ENCODE results near the gene EPN3. TPM values are rescaled to one million over a fixed set of nuclear protein-coding genes. Genes with fewer than 3 reads are reported as not detected.

Gene EPN3
- total RNA-seq, 2 experiments from 2014 or later: not detected

DNA sequence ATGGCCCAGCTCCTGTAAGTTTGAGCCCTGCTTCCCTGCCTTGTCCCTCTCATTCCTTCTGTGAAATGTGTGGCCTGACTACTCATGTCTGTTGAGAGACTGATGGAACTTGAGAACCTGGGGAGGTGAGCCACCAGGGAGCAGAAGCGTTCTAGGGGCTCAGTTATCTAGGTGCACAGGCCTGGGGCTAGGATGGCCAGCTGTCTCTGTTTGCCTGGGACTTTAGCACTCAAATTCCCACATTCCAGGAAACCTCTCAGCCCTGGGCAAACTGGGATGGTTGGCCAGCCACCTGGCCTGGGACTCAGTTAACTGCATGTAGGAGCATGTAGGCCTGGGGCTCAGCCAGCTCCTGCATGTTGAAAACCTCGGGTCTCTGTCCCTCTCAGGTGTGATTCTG, 9.3 kb upstream of the EPN3 start:
- ATAC-seq: no peak
- ChIA-PET POLR2A (interaction anchor here (0.6 kb wide), 1 partner anchor 14 kb away, joined by 4 read pairs; no protein-coding TSS in a partner anchor), CTCF (no interaction called here)
- H3K9me3 Mint-ChIP-seq (ENCODE audit: low read depth): no peaks in the 10 kb centered on the region
- H3K4me1 Mint-ChIP-seq: no peaks in the 10 kb centered on the region
- intact Hi-C loops (cut with DNase I, micrococcal nuclease): no loop called here
- peaks cover under 1% of the 10 kb centered on the region for H3K27me3 Mint-ChIP-seq
- H3K4me3 Mint-ChIP-seq: no peak overlapping the region
- H3K27ac Mint-ChIP-seq: no peak overlapping the region
- H3K36me3 Mint-ChIP-seq (ENCODE audit: low read depth): no peaks in the 10 kb centered on the region
- no peak for DNase-seq

- Mint-ChIP-seq H3K9me3 (ENCODE audit: low read depth) (no peaks in the 10 kb centered on the region), H3K36me3 (ENCODE audit: low read depth) (no peaks in the 10 kb centered on the region), H3K4me3 (no peak overlapping the region), H3K4me1 (no peaks in the 10 kb centered on the region), H3K27me3 (peaks cover 12% of the 10 kb centered on the region), H3K27ac (no peak overlapping the region)
- intact Hi-C loops (cut with DNase I, micrococcal nuclease): no loop called here
- ATAC-seq (no peak), DNase-seq (no peak)
- CTCF ChIA-PET: interaction anchor here (1.1 kb wide), 1 partner anchor 9 kb away, joined by 4 read pairs; no protein-coding TSS in a partner anchor
- POLR2A ChIA-PET: no interaction called here
Observed at GRCh38 chr17:50524838-50525237, 7.7 kb upstream of the EPN3 start.

GRCh38 chr17:50527155-50527762, 5.3 kb upstream of the EPN3 start:
- DNase-seq (no peak), ATAC-seq (no peak)
- Mint-ChIP-seq H3K9me3 (ENCODE audit: low read depth) (no peaks in the 10 kb centered on the region), H3K4me1 (no peaks in the 10 kb centered on the region), H3K27me3 (peaks cover 31% of the 10 kb centered on the region), H3K36me3 (ENCODE audit: low read depth) (no peaks in the 10 kb centered on the region), H3K4me3 (no peak overlapping the region), H3K27ac (no peak overlapping the region)
- intact Hi-C loops (cut with DNase I, micrococcal nuclease): no loop called here
- CTCF ChIA-PET: interaction anchor here (1.1 kb wide), 1 partner anchor 16 kb away, joined by 3 read pairs; no protein-coding TSS in a partner anchor
- POLR2A ChIA-PET: no interaction called here

DNA sequence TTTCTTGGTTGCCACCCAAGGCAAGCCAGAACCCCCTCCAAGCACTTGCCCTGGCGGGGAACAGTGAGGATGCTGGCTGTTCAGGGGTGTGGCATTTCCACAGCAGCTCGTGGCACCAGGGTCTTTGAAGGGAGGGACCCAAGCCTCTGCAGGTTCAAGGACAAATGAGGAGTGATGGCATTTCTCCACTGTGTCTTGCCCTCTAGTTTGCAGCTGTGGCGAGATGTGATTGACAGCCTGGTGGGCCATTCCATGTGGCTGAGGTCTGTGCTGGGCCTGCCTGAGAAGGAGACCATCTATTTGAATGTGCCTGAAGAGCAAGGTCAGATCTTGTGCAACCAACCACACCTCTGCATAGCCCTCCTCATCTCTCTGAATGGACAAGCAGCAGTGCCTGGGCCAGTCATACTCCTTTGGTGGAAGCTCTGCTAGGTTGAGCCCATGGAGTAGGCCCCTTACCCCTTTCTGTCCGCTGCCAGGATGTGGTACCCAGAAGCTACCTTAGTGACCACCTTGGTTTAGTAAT, 4.5 kb upstream of the EPN3 start:
- Mint-ChIP-seq H3K4me1 (peaks cover under 1% of the 10 kb centered on the region), H3K27ac (no peak overlapping the region), H3K9me3 (ENCODE audit: low read depth) (no peaks in the 10 kb centered on the region), H3K27me3 (peaks cover 35% of the 10 kb centered on the region), H3K36me3 (ENCODE audit: low read depth) (no peaks in the 10 kb centered on the region), H3K4me3 (no peak overlapping the region)
- CTCF ChIA-PET: interaction anchor here (0.6 kb wide), 1 partner anchor 844 kb away, joined by 3 read pairs; no protein-coding TSS in a partner anchor
- DNase-seq (no peak), ATAC-seq (no peak)
- intact Hi-C loops (cut with DNase I, micrococcal nuclease): no loop called here
- POLR2A ChIA-PET: interaction anchor here (0.5 kb wide), 1 partner anchor 137 kb away, joined by 3 read pairs; no protein-coding TSS in a partner anchor

DNA sequence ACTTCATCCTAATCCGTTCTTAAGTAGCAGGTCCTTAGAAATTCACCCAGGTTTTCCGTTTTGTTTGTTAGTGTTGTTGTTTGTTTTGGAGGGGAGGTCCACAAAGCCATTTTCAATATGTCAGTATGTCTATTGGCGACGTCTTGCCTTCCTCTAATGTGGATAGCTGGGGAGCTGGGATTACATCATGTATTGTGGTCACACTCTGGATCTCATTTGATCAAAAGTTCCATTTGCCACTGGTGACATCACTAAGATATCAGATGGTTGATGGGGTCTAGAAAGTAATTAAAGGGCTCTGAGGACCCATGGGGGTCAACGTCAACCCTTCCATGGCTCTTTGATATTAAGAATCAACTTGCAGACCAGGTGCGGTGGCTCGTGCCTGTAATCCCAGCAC, 2.7 kb upstream of the EPN3 start:
- intact Hi-C loops (cut with DNase I, micrococcal nuclease): no loop called here
- peaks cover 50% of the 10 kb centered on the region for H3K27me3 Mint-ChIP-seq

DNA sequence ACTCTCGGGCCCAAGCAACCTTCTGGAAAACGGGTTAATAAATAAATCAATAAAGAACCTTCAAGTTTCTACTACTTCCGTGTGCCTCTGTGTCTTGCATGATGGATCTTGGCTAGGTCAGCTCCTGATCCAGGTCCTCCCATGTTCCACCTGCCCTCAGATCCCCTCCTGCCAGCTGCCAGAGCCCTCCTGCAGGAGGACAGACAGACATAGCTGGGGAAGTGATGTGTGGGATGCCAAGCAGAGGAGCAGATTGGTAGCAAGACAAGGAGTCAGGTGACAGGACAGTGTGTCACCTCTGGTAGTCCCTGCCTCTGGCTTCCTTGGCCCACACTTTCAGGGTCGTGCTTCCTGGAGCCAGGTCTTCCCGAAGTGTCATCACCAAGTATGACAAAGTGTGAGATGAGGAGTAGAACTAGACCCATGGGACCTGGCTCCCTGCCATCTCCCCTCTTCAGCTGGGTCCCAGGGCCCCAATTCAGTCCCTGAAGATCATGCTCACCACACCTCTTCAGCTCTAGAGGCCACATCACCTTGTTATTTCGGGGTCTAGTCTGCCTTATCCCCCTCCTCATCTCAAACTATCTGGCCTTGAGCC, 1.0 kb upstream of the EPN3 start:
- H3K4me3 Mint-ChIP-seq: no peak overlapping the region
- H3K9me3 Mint-ChIP-seq (ENCODE audit: low read depth): no peaks in the 10 kb centered on the region
- ChIA-PET CTCF (interaction anchor here (0.6 to 1.7 kb wide), 3 partner anchors 10 to 39 kb away, joined by 3 to 7 read pairs (median 3); no protein-coding TSS in a partner anchor), POLR2A (no interaction called here)
- DNase-seq (no peak), ATAC-seq (no peak)
- H3K4me1 Mint-ChIP-seq: peaks cover 14% of the 10 kb centered on the region
- intact Hi-C loops (cut with DNase I, micrococcal nuclease): no loop called here
- peaks cover 50% of the 10 kb centered on the region for H3K27me3 Mint-ChIP-seq
- H3K36me3 Mint-ChIP-seq (ENCODE audit: low read depth): no peaks in the 10 kb centered on the region
- H3K27ac Mint-ChIP-seq: no peak overlapping the region

More for the DNA sequence above, 2.7 kb upstream of the EPN3 start:
- no peak overlapping the region for H3K27ac Mint-ChIP-seq
- ChIA-PET CTCF (no interaction called here), POLR2A (no interaction called here)
- H3K4me1 Mint-ChIP-seq: peaks cover 14% of the 10 kb centered on the region
- ATAC-seq: no peak
- DNase-seq: no peak
- no peak overlapping the region for H3K4me3 Mint-ChIP-seq
- no peaks in the 10 kb centered on the region for H3K36me3 Mint-ChIP-seq (ENCODE audit: low read depth)
- H3K9me3 Mint-ChIP-seq (ENCODE audit: low read depth): no peaks in the 10 kb centered on the region

DNA sequence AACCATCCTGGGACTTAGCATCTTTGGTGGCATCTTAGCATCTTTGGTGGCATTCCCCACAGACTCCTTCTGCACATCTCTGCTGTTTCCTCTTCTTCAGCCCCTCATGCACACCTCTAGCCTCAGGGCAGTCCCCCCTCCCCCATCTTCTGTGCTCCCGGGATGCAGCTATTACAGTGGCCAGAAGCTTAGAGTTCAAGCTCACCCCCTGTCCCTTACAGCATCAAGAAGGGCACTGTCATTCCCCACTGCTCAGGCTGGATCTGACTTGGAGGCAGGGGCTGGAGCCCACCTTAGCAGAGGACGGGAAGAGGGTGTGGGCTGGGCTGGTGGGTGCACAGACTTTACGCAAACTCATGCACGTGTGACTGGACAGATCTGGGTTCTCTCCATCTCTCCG, 650 bp downstream of the EPN3 start:
- peaks cover 50% of the 10 kb centered on the region for H3K27me3 Mint-ChIP-seq
- CTCF ChIA-PET: interaction anchor here (0.7 to 1.1 kb wide), 2 partner anchors 9 to 61 kb away, joined by 3 read pairs; no protein-coding TSS in a partner anchor
- H3K27ac Mint-ChIP-seq: no peak overlapping the region

DNA sequence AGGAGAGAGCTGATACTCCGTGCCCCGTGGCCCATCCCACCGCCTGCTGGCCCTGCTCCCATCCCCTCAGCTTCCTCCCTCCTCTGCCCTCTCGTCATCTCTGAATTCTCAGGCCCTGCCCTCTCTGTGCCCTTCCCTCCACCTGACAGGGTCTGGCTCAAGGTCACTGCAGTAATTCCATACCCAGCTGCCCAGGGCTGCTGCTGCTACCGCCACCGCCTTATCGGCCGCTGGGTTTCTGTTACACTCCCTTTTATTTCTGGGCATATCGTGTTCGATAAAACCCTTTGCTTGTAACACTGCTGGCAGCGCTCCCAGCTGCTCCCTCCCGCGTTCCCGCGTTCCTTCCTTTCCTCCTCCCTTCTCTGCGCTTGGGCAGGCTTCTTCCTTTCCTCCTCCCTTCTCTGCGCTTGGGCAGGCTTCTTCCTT, 1.2 kb downstream of the EPN3 start:
- DNase-seq (no peak), ATAC-seq (peak; percentile 18)
- Mint-ChIP-seq H3K4me3 (no peak overlapping the region), H3K36me3 (ENCODE audit: low read depth) (no peaks in the 10 kb centered on the region), H3K4me1 (peaks cover 14% of the 10 kb centered on the region), H3K27me3 (peaks cover 46% of the 10 kb centered on the region), H3K27ac (no peak overlapping the region), H3K9me3 (ENCODE audit: low read depth) (no peaks in the 10 kb centered on the region)
- ChIA-PET CTCF (interaction anchor here (0.7 to 1.1 kb wide), 2 partner anchors 8 to 61 kb away, joined by 3 read pairs; no protein-coding TSS in a partner anchor), POLR2A (no interaction called here)
- intact Hi-C loops (cut with DNase I, micrococcal nuclease): no loop called here

More for the DNA sequence above, 650 bp downstream of the EPN3 start:
- ATAC-seq (no peak), DNase-seq (no peak)
- H3K4me3 Mint-ChIP-seq: no peak overlapping the region
- peaks cover 14% of the 10 kb centered on the region for H3K4me1 Mint-ChIP-seq
- H3K36me3 Mint-ChIP-seq (ENCODE audit: low read depth): no peaks in the 10 kb centered on the region
- intact Hi-C loops (cut with DNase I, micrococcal nuclease): no loop called here
- H3K9me3 Mint-ChIP-seq (ENCODE audit: low read depth): no peaks in the 10 kb centered on the region
- POLR2A ChIA-PET: no interaction called here

GRCh38 chr17:50534222-50534978, 1.9 kb downstream of the EPN3 start:
- Mint-ChIP-seq H3K27me3 (peaks cover 41% of the 10 kb centered on the region), H3K9me3 (ENCODE audit: low read depth) (no peaks in the 10 kb centered on the region), H3K4me3 (no peak overlapping the region), H3K36me3 (ENCODE audit: low read depth) (no peaks in the 10 kb centered on the region), H3K27ac (no peak overlapping the region), H3K4me1 (peaks cover 14% of the 10 kb centered on the region)
- ChIA-PET POLR2A (no interaction called here), CTCF (interaction anchor here (1.1 kb wide), 1 partner anchor 8 kb away, joined by 3 read pairs; no protein-coding TSS in a partner anchor)
- peak; percentile 78 for ATAC-seq
- intact Hi-C loops (cut with DNase I, micrococcal nuclease): no loop called here
- peak; percentile 59 for DNase-seq

DNA sequence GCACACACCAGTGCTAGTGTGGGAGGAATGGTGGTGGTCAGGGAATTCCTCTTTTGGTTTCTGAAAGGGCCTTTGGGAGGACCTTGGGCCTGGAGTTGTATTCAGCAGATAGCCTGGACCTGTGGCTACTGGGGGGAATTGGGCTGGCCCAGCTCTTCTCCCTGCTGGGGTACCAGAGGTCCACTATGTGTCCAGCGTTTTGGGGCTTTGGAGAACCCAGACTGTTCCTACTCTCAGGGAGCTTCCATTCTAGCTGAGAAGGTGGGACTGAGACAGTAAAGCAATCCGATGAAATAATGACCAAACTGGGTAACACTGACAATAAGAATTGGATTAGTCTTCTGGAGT, 2.4 kb downstream of the EPN3 start:
- intact Hi-C loops (cut with DNase I, micrococcal nuclease): no loop called here
- ChIA-PET POLR2A (no interaction called here), CTCF (interaction anchor here (1.0 kb wide), 1 partner anchor 33 kb away, joined by 3 read pairs; no protein-coding TSS in a partner anchor)
- Mint-ChIP-seq H3K4me1 (peaks cover 14% of the 10 kb centered on the region), H3K27ac (no peak overlapping the region), H3K9me3 (ENCODE audit: low read depth) (no peaks in the 10 kb centered on the region), H3K27me3 (peaks cover 37% of the 10 kb centered on the region), H3K36me3 (ENCODE audit: low read depth) (no peaks in the 10 kb centered on the region), H3K4me3 (no peak overlapping the region)
- DNase-seq (no peak), ATAC-seq (no peak)

DNA sequence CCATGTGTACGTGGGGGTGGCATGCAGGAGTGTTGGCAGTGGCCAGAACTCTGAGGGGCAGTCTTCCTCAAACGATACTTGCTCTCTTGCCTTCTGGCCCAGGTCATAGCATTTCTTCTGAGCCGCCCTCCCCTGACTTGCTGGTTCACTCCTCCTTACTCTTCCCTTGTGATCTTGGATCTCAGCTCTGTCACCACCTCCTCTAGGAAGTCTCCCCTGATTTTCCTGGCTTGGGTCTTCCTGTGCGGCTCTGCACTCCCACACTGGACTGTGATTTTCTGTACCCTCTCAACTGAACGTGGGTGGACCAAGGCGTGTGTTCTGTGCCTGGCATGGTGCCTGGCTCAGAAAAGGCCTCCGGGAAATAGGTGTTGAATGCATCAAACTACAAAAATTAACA, 2.9 kb downstream of the EPN3 start:
- H3K27ac Mint-ChIP-seq: no peak overlapping the region
- ATAC-seq: no peak
- H3K4me3 Mint-ChIP-seq: no peak overlapping the region
- no peaks in the 10 kb centered on the region for H3K36me3 Mint-ChIP-seq (ENCODE audit: low read depth)
- H3K4me1 Mint-ChIP-seq: peaks cover 14% of the 10 kb centered on the region
- DNase-seq: no peak
- H3K9me3 Mint-ChIP-seq (ENCODE audit: low read depth): no peaks in the 10 kb centered on the region
- CTCF ChIA-PET: interaction anchor here (0.6 to 1.0 kb wide), 3 partner anchors 34 to 114 kb away, joined by 3 to 4 read pairs (median 3); no protein-coding TSS in a partner anchor
- peaks cover 36% of the 10 kb centered on the region for H3K27me3 Mint-ChIP-seq
- intact Hi-C loops (cut with DNase I, micrococcal nuclease): no loop called here
- POLR2A ChIA-PET: no interaction called here

All from activated CD4-positive, alpha-beta T cell treated with anti-CD3 and anti-CD28 coated beads for 36 hours (primary cell).